Breast epithelium (tissue), 3 donors: ENCODE data around the gene LCAT.

Experiments used
- CTCF ChIP-seq, 3 donors: fragments of 450-650 bp; IDR thresholded peaks; one replicate each; pipeline ENCODE4 v1.5.1; 2016 to 2017; ENCODE audit warnings: antibody characterized with exemption in 3 of 3, mild to moderate bottlenecking in 3 of 3, moderate library complexity in 3 of 3
- POLR2A ChIP-seq: fragments of 450-650 bp; IDR thresholded peaks from one replicate; pipeline ENCODE4 v1.6.1; 2016; ENCODE audit warnings: antibody characterized with exemption, mild to moderate bottlenecking, moderate library complexity
- POLR2AphosphoS5 ChIP-seq, 3 donors: sonication (generic); formaldehyde crosslinking; IDR thresholded peaks; one replicate each; pipeline ENCODE4 v1.6.1; 2017; ENCODE audit warnings: antibody characterized with exemption in 3 of 3

- TF ChIP-seq POLR2A, result no peak
- TF ChIP-seq CTCF (IDR thresholded peaks at IDR 0.05), result no peak
- no peak for TF ChIP-seq POLR2AphosphoS5 (IDR thresholded peaks at IDR 0.05)
Measured at GRCh38 chr16:67967183-67967957, 23.4 kb upstream of the LCAT start.
